MM.1S (cell line): Measurements from ENCODE around the gene RBM42.

Experiments
- EZH2phosphoT487 ChIP-seq: fragments of 300-600 bp; sonication (generic); IDR thresholded peaks from 2 replicates; pipeline ENCODE4 v1.6.1; 2018; ENCODE audit warnings: antibody characterized with exemption, low read length
- TF ChIP-seq, protein P1 (sequence below): fragments of 300-600 bp; sonication (generic); IDR thresholded peaks from 2 replicates; pipeline ENCODE4 v1.5.1; 2016; ENCODE audit warnings: antibody characterized with exemption, low read length, mixed read lengths

DNA sequence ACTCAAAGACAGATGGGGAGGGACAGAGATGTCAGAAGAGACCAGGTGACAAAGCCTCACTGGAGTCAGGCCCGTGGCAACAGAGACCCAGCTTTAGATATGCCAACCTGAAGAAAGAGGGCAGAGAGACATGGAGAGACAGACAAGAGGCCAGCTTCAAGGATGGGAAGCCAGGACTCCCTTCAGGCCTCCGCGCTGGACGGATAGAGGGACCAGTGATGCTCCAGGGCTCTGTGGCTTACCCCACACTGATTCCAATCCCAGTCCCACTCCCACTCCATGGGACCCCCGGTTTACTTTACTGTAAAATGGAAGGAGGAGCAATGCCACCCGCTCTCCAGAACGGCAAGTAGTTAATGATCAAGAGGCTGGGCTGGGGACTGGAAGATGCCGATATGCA, 11.0 kb downstream of the RBM42 start:
- TF ChIP-seq, protein P1, sequence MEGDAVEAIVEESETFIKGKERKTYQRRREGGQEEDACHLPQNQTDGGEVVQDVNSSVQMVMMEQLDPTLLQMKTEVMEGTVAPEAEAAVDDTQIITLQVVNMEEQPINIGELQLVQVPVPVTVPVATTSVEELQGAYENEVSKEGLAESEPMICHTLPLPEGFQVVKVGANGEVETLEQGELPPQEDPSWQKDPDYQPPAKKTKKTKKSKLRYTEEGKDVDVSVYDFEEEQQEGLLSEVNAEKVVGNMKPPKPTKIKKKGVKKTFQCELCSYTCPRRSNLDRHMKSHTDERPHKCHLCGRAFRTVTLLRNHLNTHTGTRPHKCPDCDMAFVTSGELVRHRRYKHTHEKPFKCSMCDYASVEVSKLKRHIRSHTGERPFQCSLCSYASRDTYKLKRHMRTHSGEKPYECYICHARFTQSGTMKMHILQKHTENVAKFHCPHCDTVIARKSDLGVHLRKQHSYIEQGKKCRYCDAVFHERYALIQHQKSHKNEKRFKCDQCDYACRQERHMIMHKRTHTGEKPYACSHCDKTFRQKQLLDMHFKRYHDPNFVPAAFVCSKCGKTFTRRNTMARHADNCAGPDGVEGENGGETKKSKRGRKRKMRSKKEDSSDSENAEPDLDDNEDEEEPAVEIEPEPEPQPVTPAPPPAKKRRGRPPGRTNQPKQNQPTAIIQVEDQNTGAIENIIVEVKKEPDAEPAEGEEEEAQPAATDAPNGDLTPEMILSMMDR, result no peak
- TF ChIP-seq EZH2phosphoT487, result no peak
